Stimulated activated CD4-positive, alpha-beta T cell treated with anti-CD3 and anti-CD28 coated beads, Interleukin-2, amount 100 ng/mL, for 48 hours (primary cell): ENCODE data around the gene EPHA10.

Experiments
- DNase-seq, 2 donors: peaks; one replicate each; pipeline ENCODE4 v3.0.0-alpha.2; 2020

The EPHA10 gene

GRCh38 chr1:37670133-37670532 is 94.8 kb downstream of the EPHA10 start:
- DNase-seq: no peak

GRCh38 chr1:37667023-37667671 is 97.8 kb downstream of the EPHA10 start:
- DNase-seq: no peak

- no peak for DNase-seq
These were observed 98.6 kb downstream of the EPHA10 start for GRCh38 chr1:37666241-37666867.
